Suprapubic skin (tissue), 4 donors: Measurements from ENCODE around the gene STAG1.

Experiments
- POLR2A ChIP-seq, 2 donors: fragments of 450-650 bp; IDR thresholded peaks; one replicate each; pipeline ENCODE4 v1.6.1; 2017; ENCODE audit warnings: antibody characterized with exemption in 2 of 2, mild to moderate bottlenecking in 2 of 2, moderate library complexity in 2 of 2
- POLR2AphosphoS5 ChIP-seq, 3 donors: sonication (generic); formaldehyde crosslinking; IDR thresholded peaks; one replicate each; pipeline ENCODE4 v1.6.1; 2017; ENCODE audit warnings: antibody characterized with exemption in 3 of 3
- TF ChIP-seq, protein P1 (sequence below), 2 donors: fragments of 200-600 bp in 1 of 2; fragments of 450-650 bp in 1 of 2; sonication (generic) in 1 of 2; IDR thresholded peaks; one replicate each; pipeline ENCODE4 v1.5.1; 2016 to 2019; ENCODE audit warnings: antibody characterized with exemption in 2 of 2, mild to moderate bottlenecking in 1 of 2, moderate library complexity in 1 of 2

- TF ChIP-seq, protein P1, sequence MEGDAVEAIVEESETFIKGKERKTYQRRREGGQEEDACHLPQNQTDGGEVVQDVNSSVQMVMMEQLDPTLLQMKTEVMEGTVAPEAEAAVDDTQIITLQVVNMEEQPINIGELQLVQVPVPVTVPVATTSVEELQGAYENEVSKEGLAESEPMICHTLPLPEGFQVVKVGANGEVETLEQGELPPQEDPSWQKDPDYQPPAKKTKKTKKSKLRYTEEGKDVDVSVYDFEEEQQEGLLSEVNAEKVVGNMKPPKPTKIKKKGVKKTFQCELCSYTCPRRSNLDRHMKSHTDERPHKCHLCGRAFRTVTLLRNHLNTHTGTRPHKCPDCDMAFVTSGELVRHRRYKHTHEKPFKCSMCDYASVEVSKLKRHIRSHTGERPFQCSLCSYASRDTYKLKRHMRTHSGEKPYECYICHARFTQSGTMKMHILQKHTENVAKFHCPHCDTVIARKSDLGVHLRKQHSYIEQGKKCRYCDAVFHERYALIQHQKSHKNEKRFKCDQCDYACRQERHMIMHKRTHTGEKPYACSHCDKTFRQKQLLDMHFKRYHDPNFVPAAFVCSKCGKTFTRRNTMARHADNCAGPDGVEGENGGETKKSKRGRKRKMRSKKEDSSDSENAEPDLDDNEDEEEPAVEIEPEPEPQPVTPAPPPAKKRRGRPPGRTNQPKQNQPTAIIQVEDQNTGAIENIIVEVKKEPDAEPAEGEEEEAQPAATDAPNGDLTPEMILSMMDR (IDR thresholded peaks at IDR 0.05): no peak
- TF ChIP-seq POLR2A (IDR thresholded peaks at IDR 0.05) (no peak), POLR2AphosphoS5 (IDR thresholded peaks at IDR 0.05) (no peak)
Measured at GRCh38 chr3:136678981-136679380, 73.2 kb downstream of the STAG1 start.
